ENCODE measurements around the gene OXGR1. TPM values are rescaled to one million over a fixed set of nuclear protein-coding genes. Genes with fewer than 3 reads are reported as not detected.

Gene OXGR1
- not detected in 2 replicates for total RNA-seq

DNA sequence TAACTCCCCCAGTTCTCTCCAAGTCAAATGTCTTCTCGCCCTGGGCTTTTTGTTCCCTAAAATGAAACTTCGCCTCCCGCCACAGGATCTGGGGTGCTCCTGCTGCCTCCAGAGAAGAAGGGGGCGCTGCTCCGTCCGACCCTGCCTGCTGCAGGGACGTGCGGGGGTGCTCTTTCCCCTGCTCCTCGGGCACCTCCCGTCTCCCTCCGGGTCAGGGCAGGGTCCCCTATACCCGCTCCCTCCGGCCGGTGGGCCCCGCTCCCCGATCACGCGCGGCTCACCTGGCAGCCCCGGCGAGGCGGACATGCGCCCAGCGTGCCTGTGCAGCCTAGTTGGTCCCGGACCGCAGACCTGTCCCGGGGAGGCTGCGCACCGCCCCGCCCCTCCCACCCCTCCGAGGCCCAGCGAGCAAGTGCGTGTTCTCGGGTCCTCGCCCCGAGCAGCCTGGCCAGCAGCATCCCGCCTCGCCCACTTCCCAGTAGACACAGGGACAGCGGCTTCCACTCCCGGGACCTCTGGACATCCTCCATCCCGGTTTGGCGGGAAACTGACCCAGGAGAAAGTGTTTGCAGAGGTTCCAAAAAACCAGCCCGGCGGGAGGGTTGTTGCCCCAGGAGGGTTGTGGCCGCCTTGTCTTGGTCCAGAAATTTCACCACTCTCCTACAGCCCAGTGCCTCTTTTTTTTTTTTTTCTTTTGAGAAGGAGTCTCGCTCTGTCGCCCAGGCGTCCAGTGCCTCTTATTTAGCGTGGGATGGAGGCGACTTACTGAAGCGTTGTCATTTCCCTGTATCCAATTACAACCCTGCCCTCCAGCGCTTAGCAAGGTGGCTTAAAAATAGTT lies at the start of gene OXGR1:
Gene OXGR1, minus strand, starts transcription at position 460 of the 841 bp plus-strand sequence. CDS start 6,717 bp downstream, outside the sequence.

Other genes with a start within 250 kb of the OXGR1 start
- gene MBNL2, start 227.9 kb upstream of the OXGR1 start, total RNA-seq, result 40.2 and 43.4 TPM in 2 replicates

Data from dermis lymphatic vessel endothelial cell (primary cell).